GM18505 (cell line): ENCODE results near the gene MILR1.

ENCODE experiments used
- ATAC-seq: cut with Tn5 transposase; IDR thresholded peaks from one replicate; pipeline ENCODE4 v1.9.1; 2021; ENCODE audit not compliant: unreplicated experiment
- POLR2A ChIP-seq: IDR thresholded peaks from 4 replicates; pipeline ENCODE4 v1.6.1; 2011; ENCODE audit warnings: borderline replicate concordance; ENCODE audit not compliant: insufficient read depth, insufficient read length; ENCODE audit errors: extremely low read depth

MILR1 gene

GRCh38 chr17:64448665-64449512, at the start of gene MILR1:
Gene MILR1 (plus strand): TSS chr17:64449115. CDS start chr17:64449169, 54 bp downstream.
- TF ChIP-seq POLR2A, result no peak
- peak; percentile 71 for ATAC-seq

DNA sequence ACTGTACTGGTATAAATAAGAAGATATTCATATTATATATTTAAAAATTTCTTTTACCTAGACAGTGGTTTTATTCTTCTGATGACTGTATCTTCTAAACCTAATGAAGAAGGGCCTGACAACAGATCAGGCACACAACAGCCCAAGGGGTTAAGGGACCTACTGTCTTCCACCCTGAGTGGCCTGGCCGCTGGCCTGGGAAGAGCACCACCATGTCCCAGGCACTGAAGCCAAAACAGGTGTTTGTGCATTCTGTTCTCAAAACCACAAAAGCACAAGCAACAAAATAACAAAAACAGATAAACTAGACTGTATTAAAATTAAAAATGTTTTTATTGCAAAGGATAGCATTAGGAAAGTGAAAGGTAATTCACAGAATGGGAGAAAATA, 49.2 kb upstream of the MILR1 start:
- TF ChIP-seq POLR2A, result no peak
- ATAC-seq, result no peak

- TF ChIP-seq POLR2A, result no peak
- ATAC-seq, result no peak
Measured at GRCh38 chr17:64400642-64401041, 48.3 kb upstream of the MILR1 start.

- TF ChIP-seq POLR2A, result no peak
Measured at GRCh38 chr17:64401244-64401860, 47.6 kb upstream of the MILR1 start.

GRCh38 chr17:64401941-64402340, 47.0 kb upstream of the MILR1 start:
- no peak for TF ChIP-seq POLR2A
- ATAC-seq, result no peak

More at GRCh38 chr17:64401244-64401860, 47.6 kb upstream of the MILR1 start:
- ATAC-seq, result no peak

DNA sequence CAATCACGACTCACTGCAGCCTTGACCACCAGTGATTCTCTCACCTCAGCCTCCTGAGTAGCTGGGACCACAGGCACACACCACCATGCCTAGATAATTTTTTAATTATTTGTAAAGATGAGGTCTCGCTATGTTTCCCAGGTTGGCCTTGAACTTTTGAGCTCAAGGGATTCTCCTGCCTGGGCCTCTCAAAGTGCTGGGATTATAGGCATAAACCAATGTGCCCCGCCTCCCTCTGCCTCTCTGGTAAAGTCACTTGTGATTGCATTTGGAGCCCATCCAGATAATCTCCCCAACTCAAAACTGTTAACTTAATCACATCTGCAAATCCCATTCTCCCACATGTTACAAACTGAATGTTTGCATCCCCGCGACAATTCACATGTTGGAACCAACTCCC, 46.4 kb upstream of the MILR1 start:
- no peak for TF ChIP-seq POLR2A
- no peak for ATAC-seq

DNA sequence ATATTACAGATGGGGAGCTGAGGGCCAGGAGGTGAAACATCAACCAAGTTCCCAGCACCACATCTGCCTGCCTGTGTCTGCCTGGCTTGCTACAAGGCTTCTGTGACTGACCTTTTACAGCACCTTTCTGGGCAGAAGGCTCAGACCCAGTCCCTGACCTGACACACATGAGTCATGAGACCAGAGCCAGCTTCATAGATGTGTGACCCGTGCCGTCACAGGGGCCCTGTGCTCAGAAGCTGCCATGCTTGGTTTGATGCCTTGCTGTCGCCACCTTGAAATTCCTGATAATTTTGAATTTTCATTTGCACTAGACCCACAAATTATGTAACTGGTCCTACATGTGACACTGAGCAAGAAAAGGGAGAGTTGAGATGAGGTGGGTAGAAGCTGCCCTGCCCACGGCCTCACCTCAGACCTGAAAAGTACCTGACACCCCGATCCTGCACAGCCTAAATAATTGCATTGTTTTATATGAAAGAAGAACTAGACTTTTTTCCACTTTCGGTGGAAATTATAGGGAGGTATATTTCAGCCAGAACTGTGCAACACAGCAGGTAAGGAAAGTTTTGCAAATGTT, 44.9 kb upstream of the MILR1 start:
- no peak for ATAC-seq
- TF ChIP-seq POLR2A, result no peak

GRCh38 chr17:64406321-64407200, 42.4 kb upstream of the MILR1 start:
- no peak for ATAC-seq
- no peak for TF ChIP-seq POLR2A

- no peak for TF ChIP-seq POLR2A
- no peak for ATAC-seq
Measured at GRCh38 chr17:64410750-64411490, 38.0 kb upstream of the MILR1 start.

DNA sequence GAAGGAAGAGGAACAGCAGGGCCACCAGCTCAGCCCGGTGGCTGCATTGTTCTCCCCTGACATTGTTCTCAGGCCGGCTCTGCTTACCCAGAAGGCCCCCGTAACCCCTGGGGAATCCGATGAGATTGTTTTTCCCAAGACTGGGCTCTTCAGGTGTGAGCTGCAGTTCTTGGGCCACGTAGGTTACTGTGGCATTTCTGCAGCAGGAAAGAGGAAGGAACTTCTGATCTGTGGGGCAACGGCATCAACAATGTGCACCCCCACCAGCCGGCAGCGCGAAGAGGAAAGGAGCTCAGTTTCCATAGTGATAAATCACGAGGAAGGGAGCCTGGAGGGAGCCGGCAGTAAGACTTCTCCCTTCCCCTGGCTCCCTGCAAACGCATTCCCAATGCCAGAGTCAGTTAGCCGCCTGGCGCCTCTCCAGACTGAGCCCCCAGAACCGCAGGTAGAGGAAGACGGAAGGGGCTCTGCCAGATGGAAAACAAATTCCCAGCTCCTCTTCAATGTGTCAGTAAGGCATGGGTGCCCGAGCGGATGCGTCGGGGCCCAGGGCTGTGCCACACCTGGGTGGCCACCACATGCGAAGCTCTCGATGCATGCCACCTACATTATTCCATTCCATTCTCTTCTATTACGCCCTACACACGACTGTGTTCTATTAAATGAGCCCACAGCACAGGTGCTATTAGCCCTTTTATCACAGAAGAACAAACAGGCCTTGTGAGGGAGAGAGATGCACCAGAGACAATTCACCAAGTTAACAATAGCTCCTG, 36.7 kb upstream of the MILR1 start:
- ATAC-seq, result no peak
- no peak for TF ChIP-seq POLR2A

- TF ChIP-seq POLR2A, result no peak
- no peak for ATAC-seq
Measured at GRCh38 chr17:64412944-64413381, 36.0 kb upstream of the MILR1 start.

DNA sequence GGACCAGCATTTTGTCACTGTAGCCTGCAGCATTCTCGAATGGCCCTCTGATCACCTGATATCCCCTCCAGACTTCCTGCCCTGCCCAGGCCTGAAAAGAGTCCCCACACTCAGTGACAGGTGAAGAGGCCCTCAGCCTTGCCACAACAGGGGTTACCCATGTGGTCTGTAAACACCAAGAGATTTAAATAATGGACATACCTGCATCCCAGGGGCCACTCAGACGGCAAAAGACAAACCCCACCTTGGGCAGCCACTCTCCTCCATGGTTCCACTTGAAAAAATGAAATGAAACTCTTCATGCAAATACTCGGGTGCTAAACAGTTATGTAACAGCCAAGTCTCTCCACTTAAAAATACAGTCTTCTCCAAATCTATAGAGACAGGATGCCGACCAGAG, 35.4 kb upstream of the MILR1 start:
- no peak for ATAC-seq
- no peak for TF ChIP-seq POLR2A
